Mucosa of stomach (tissue), 1 donor: Measurements from ENCODE around the gene JAK1.

Source experiments
- H3K27me3 ChIP-seq: one replicate; pipeline ENCODE4 v1.7.0; 2013; ENCODE audit warnings: mild to moderate bottlenecking, low read length; ENCODE audit not compliant: control insufficient read depth, insufficient read depth
- H3K36me3 ChIP-seq: one replicate; pipeline ENCODE4 v1.7.0; 2013; ENCODE audit warnings: low read length; ENCODE audit not compliant: control insufficient read depth, insufficient read depth
- H3K4me1 ChIP-seq: one replicate; pipeline ENCODE4 v1.7.0; 2013; ENCODE audit warnings: mild to moderate bottlenecking, low read length; ENCODE audit not compliant: control insufficient read depth, insufficient read depth
- H3K4me3 ChIP-seq: one replicate; pipeline ENCODE4 v1.7.0; 2013; ENCODE audit warnings: low read length
- H3K9ac ChIP-seq: one replicate; pipeline ENCODE4 v1.7.0; 2013; ENCODE audit warnings: mild to moderate bottlenecking, low read length, moderate library complexity
- H3K9me3 ChIP-seq: one replicate; pipeline ENCODE4 v1.7.0; 2013; ENCODE audit warnings: mild to moderate bottlenecking, low read length, moderate library complexity; ENCODE audit not compliant: control insufficient read depth
- donor health status: Pancreatic carcinoma.

JAK1 gene

GRCh38 chr1:64975127-64975526, 8.8 kb upstream of the JAK1 start:
- no peak overlapping the region for H3K4me3 ChIP-seq
- no peaks in the 10 kb centered on the region for H3K27me3 ChIP-seq

GRCh38 chr1:64974288-64974825, 8.0 kb upstream of the JAK1 start:
- H3K4me3 ChIP-seq, result no peak overlapping the region
- no peaks in the 10 kb centered on the region for H3K27me3 ChIP-seq
- H3K36me3 ChIP-seq, result no peaks in the 10 kb centered on the region
- no peaks in the 10 kb centered on the region for H3K4me1 ChIP-seq
- H3K9ac ChIP-seq, result no peak overlapping the region
- H3K9me3 ChIP-seq, result no peaks in the 10 kb centered on the region

More at GRCh38 chr1:64975127-64975526, 8.8 kb upstream of the JAK1 start:
- Histone ChIP-seq H3K9ac (no peak overlapping the region), H3K9me3 (no peaks in the 10 kb centered on the region), H3K4me1 (no peaks in the 10 kb centered on the region), H3K36me3 (no peaks in the 10 kb centered on the region)

- no peaks in the 10 kb centered on the region for H3K9me3 ChIP-seq
- H3K4me3 ChIP-seq, result no peak overlapping the region
- no peaks in the 10 kb centered on the region for H3K27me3 ChIP-seq
- H3K36me3 ChIP-seq, result no peaks in the 10 kb centered on the region
- H3K9ac ChIP-seq, result no peak overlapping the region
- no peaks in the 10 kb centered on the region for H3K4me1 ChIP-seq
Observed at GRCh38 chr1:64973061-64973647, 6.8 kb upstream of the JAK1 start.

- H3K36me3 ChIP-seq, result no peaks in the 10 kb centered on the region
- peaks cover 13% of the 10 kb centered on the region for H3K4me1 ChIP-seq
- H3K4me3 ChIP-seq, result no peak overlapping the region
- no peaks in the 10 kb centered on the region for H3K9me3 ChIP-seq
- no peak overlapping the region for H3K9ac ChIP-seq
- H3K27me3 ChIP-seq, result no peaks in the 10 kb centered on the region
Observed at GRCh38 chr1:64969305-64970046, 3.1 kb upstream of the JAK1 start.

DNA sequence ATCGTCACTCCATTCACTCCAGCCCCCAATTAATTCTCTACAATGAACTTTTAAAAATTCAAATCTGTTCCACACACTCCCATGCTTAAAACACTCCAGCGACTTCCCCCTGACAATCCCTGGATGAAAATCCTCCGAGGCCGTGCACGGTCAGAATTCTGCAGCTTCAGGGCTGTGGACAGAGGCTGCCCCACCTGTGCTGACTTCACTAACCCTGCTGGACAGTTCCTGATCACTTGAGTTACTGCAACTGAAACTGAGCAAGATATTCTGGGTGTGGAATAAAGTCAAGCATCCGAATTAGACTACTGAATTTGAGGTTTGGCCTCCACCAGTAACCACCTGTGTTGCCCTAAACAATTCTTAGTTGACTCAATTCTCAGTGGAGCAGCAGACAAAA, 1.0 kb upstream of the JAK1 start:
- no peak overlapping the region for H3K9ac ChIP-seq
- no peak overlapping the region for H3K4me3 ChIP-seq

DNA sequence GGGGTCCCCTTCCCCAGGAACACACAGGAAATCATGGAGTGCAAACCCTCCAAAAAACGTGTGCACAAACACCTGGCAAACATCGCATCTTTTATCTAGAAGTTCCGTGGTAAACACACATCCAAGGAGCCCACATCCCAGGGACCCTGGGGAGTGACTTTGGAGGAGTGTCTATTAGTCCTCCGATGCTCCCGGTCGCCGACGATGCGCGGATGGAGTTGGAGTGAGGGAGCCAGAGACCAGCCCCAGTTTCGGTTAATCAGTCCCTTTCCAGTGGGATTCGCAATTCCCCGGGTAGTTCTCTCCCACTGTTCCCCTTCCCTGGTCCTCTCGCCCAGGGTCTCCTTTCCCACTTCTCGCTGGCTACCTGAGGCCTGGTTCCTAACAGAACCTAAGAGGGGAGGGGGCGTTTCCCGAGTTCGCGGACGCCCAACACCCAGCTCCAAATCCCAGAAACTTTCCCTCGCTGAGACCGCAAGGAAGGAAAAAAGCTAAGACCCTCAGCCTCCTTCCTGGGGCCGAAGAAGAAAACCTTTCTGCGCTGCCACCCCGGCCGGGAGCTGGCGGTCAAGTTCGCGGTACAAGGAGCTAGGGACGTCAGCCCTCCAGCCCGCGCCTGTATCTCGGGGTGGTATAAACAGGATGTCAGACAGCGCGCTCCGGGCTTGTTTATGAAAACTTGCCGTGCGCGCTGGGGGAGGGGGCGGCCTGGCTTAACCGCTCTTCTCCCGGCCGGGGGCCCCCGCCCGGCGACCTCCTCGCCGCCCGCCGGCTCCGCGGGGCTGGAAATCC, 787 bp downstream of the JAK1 start:
- Histone ChIP-seq H3K36me3 (no peaks in the 10 kb centered on the region), H3K9me3 (no peaks in the 10 kb centered on the region), H3K9ac (peak overlapping the region; percentile 91), H3K4me1 (peaks cover 18% of the 10 kb centered on the region), H3K27me3 (no peaks in the 10 kb centered on the region), H3K4me3 (peak overlapping the region; percentile 95)

More for the DNA sequence above, 1.0 kb upstream of the JAK1 start:
- H3K36me3 ChIP-seq, result no peaks in the 10 kb centered on the region
- peaks cover 16% of the 10 kb centered on the region for H3K4me1 ChIP-seq
- no peaks in the 10 kb centered on the region for H3K27me3 ChIP-seq
- H3K9me3 ChIP-seq, result no peaks in the 10 kb centered on the region

DNA sequence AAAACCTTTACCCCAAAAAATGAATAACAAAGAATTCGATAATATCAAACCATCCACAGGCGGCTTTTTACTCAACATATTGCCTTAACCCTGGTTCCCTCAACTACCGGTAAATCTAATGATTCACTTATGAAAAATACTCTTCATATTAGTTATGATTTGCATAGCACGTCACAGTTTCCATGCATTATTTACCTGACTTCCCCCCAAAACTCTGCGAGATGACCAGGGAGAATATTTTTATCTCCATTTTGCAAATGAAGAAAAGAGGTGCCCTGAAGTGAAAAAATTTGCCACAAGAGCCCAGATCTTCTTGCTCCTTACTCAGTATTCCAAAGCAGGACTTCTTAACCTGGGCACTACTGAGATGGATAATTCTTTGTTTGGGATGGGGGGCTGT, 2.9 kb downstream of the JAK1 start:
- Histone ChIP-seq H3K27me3 (no peaks in the 10 kb centered on the region), H3K4me3 (no peak overlapping the region), H3K9ac (no peak overlapping the region), H3K36me3 (no peaks in the 10 kb centered on the region), H3K4me1 (peaks cover 22% of the 10 kb centered on the region), H3K9me3 (no peaks in the 10 kb centered on the region)

DNA sequence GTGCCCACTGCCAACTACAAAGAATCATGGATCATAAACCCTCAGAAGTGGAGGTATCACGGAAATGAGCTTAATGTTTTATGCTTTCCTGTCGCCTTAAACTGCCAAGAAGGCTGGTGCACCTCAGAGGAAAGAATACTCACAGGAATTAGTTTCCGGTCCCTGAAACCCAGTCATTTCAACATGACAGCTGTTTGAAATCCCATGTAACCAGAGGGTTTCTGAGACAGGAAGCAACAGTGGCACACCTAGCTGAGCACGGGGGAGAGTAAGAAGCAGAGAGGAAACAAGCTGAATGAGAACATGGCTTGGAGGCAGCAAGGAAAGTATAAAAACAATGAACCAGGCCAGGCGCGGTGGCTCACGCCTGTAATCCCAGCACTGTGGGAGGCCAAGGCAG, 3.9 kb downstream of the JAK1 start:
- no peak overlapping the region for H3K4me3 ChIP-seq
- peaks cover 22% of the 10 kb centered on the region for H3K4me1 ChIP-seq

GRCh38 chr1:64961923-64962322, 4.4 kb downstream of the JAK1 start:
- Histone ChIP-seq H3K9ac (no peak overlapping the region), H3K36me3 (no peaks in the 10 kb centered on the region), H3K27me3 (no peaks in the 10 kb centered on the region), H3K4me1 (peaks cover 22% of the 10 kb centered on the region), H3K9me3 (no peaks in the 10 kb centered on the region), H3K4me3 (no peak overlapping the region)

More for the DNA sequence above, 3.9 kb downstream of the JAK1 start:
- no peak overlapping the region for H3K9ac ChIP-seq
- no peaks in the 10 kb centered on the region for H3K27me3 ChIP-seq
- no peaks in the 10 kb centered on the region for H3K36me3 ChIP-seq
- no peaks in the 10 kb centered on the region for H3K9me3 ChIP-seq

DNA sequence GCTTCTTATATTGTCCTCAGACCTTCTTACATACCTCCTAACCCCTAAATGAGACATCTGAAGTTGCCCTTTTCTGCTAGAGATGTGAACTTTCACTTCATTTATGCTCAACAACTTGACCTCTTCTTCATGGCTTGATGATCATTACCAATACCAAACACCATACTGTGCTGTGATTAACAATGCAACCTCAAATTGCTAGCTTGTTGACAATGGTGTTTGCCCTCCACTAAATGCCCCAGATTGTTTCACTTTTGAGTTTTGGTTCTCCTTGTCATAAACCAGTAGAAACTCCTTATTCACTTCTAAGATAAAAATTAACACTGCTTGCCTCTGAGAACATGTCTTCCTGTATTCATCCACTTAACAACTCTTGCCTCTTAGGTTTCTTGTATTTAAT, 5.6 kb downstream of the JAK1 start:
- H3K27me3 ChIP-seq, result no peaks in the 10 kb centered on the region
- H3K9ac ChIP-seq, result no peak overlapping the region
- peaks cover 26% of the 10 kb centered on the region for H3K4me1 ChIP-seq
- no peak overlapping the region for H3K4me3 ChIP-seq
- H3K9me3 ChIP-seq, result no peaks in the 10 kb centered on the region
- no peaks in the 10 kb centered on the region for H3K36me3 ChIP-seq

- no peaks in the 10 kb centered on the region for H3K36me3 ChIP-seq
Observed at GRCh38 chr1:64959986-64960385, 6.4 kb downstream of the JAK1 start.

More at GRCh38 chr1:64959986-64960385, 6.4 kb downstream of the JAK1 start:
- no peaks in the 10 kb centered on the region for H3K9me3 ChIP-seq
- no peak overlapping the region for H3K9ac ChIP-seq
- H3K4me3 ChIP-seq, result no peak overlapping the region
- H3K27me3 ChIP-seq, result no peaks in the 10 kb centered on the region
- H3K4me1 ChIP-seq, result peaks cover 24% of the 10 kb centered on the region
